Astrocyte (in vitro differentiated cells and primary cell): Measurements from ENCODE around the gene BABAM1.

Experiments used
- EZH2 ChIP-seq: IDR thresholded peaks from 2 replicates; pipeline ENCODE4 v1.6.1; 2012; ENCODE audit warnings: mild to moderate bottlenecking, low read length, inconsistent platforms; ENCODE audit not compliant: insufficient read depth
- TF ChIP-seq, protein P1 (sequence below): IDR thresholded peaks from 2 replicates; pipeline ENCODE4 v1.5.1; 2011; ENCODE audit warnings: low read depth, mild to moderate bottlenecking, inconsistent platforms, low read length, moderate library complexity; ENCODE audit not compliant: insufficient read depth

DNA sequence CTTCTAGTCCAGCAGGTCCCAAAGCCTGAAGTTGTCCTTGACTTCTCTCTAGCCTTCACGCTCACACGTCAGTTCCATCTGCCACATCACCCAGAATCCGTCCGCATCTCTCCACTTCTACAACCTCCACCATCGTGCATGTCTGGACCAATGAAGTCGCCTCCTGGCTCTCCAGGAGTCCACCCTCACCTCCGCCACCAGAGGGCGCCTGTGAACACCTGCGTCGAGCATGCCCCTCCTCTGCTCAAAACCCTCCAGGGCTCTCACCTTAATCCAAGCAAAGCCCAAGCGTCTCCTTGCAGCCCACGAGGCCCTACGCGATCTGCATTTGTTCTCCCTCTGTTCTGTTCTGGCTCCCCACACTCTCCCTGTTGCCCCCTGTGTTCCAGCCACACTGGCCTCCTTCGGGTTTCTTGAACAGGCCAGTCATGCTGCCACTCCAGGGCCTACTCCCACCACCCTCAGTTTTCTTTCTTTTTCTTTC lies 6.4 kb upstream of the BABAM1 start:
- TF ChIP-seq, protein P1, sequence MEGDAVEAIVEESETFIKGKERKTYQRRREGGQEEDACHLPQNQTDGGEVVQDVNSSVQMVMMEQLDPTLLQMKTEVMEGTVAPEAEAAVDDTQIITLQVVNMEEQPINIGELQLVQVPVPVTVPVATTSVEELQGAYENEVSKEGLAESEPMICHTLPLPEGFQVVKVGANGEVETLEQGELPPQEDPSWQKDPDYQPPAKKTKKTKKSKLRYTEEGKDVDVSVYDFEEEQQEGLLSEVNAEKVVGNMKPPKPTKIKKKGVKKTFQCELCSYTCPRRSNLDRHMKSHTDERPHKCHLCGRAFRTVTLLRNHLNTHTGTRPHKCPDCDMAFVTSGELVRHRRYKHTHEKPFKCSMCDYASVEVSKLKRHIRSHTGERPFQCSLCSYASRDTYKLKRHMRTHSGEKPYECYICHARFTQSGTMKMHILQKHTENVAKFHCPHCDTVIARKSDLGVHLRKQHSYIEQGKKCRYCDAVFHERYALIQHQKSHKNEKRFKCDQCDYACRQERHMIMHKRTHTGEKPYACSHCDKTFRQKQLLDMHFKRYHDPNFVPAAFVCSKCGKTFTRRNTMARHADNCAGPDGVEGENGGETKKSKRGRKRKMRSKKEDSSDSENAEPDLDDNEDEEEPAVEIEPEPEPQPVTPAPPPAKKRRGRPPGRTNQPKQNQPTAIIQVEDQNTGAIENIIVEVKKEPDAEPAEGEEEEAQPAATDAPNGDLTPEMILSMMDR = peak; percentile 73
- TF ChIP-seq EZH2 = no peak
